GM12892 (cell line): ENCODE measurements around the gene TMEM130.

Source experiments
- POLR2A ChIP-seq: IDR thresholded peaks from 2 replicates; pipeline ENCODE4 v1.6.1; 2011; ENCODE audit warnings: low read depth, low read length, control low read depth
- POLR2AphosphoS5 ChIP-seq: IDR thresholded peaks from 2 replicates; pipeline ENCODE4 v1.6.1; 2011; ENCODE audit warnings: low read depth, low read length, control low read depth
- TAF1 ChIP-seq: IDR thresholded peaks from 2 replicates; pipeline ENCODE4 v1.6.1; 2011; ENCODE audit warnings: low read depth, mild to moderate bottlenecking, control low read depth, low read length, borderline replicate concordance

DNA sequence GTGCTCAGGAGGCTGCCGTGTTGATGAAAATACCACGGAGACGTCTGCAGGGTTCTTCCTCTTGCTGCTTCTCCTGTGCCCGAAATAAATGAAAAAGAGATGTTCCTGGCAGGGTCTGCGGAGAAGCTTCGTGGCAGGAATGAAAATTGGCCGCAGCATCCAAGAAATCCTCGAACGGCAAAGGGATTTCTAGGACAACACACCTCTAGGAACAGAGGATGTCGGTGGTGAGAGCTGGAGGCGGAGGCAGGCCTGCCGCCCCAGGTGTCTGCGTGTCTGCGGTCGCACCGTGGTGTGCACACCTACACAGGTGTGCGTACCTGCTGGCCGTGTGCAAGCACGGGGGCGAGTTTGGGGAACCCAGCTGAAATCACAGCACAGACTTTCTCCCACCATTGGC, 43.4 kb downstream of the TMEM130 start:
- TF ChIP-seq POLR2AphosphoS5: no peak
- no peak for TF ChIP-seq POLR2A
- no peak for TF ChIP-seq TAF1
